IMR-90 (cell line): ENCODE results near the gene GMEB2. TPM values are rescaled to one million over a fixed set of nuclear protein-coding genes. Genes with fewer than 3 reads are reported as not detected.
"Not testable (repeated sequence)": the region's sequence is repeated elsewhere in the genome, so short reads cannot be mapped to it uniquely, and the experiment has no call there.

Source experiments
- ATAC-seq: fragments of 200-7000 bp; cut with Tn5 transposase; 2 replicates; pipeline ENCODE4 v1.9.1; 2020; ENCODE audit warnings: low read depth, mild to moderate bottlenecking, moderate library complexity
- BruUV-seq: library from RNA; stranded (reverse); fragments of 400-500 nt; replicated peaks from 2 replicates; lab custom pipeline; 2021; lab: Mats Ljungman, UMichigan
- CTCF ChIA-PET: fragments of 300-600 bp; formaldehyde crosslinking; extraction: SDS; loops from one replicate; lab custom pipeline; 2021; ENCODE audit warnings: antibody characterized with exemption; lab: Yijun Ruan, JAX
- POLR2A ChIA-PET: fragments of 300-600 bp; sonication (Branson Sonifier 250); formaldehyde crosslinking; loops from one replicate; lab custom pipeline; 2022; ENCODE audit warnings: antibody characterized with exemption; ENCODE audit not compliant: unreplicated experiment; lab: Charles Lee
- DNase-seq: peaks from one replicate; pipeline ENCODE4 v3.0.0; 2013
- H2AFZ ChIP-seq: replicated peaks from 2 replicates; pipeline ENCODE3; 2013; ENCODE audit warnings: low read length, mild to moderate bottlenecking; ENCODE audit not compliant: poor library complexity
- H2AK5ac ChIP-seq: 2 replicates; pipeline ENCODE4 v1.6.1; 2013; ENCODE audit warnings: low read depth, low read length, inconsistent platforms
- H2AK9ac ChIP-seq: replicated peaks from 2 replicates; pipeline ENCODE3; 2013; ENCODE audit warnings: mild to moderate bottlenecking, low read depth, low read length, moderate library complexity; ENCODE audit not compliant: poor library complexity
- H2BK120ac ChIP-seq: 2 replicates; pipeline ENCODE4 v1.6.1; 2013; ENCODE audit warnings: low read depth, low read length, inconsistent platforms
- H2BK15ac ChIP-seq: 3 replicates; pipeline ENCODE4 v1.6.1; 2013; ENCODE audit warnings: low read depth, low read length, inconsistent platforms
- H2BK20ac ChIP-seq: 2 replicates; pipeline ENCODE4 v1.6.1; 2013; ENCODE audit warnings: low read depth, mild to moderate bottlenecking, inconsistent platforms, low read length, moderate library complexity
- H2BK5ac ChIP-seq: 2 replicates; pipeline ENCODE4 v1.6.1; 2013; ENCODE audit warnings: mild to moderate bottlenecking, low read depth, low read length, inconsistent platforms; ENCODE audit not compliant: poor library complexity, severe bottlenecking
- H3K14ac ChIP-seq: replicated peaks from 2 replicates; pipeline ENCODE4 v1.6.1; 2013; ENCODE audit warnings: low read depth, low read length, inconsistent platforms
- H3K18ac ChIP-seq: 2 replicates; pipeline ENCODE4 v1.6.1; 2013; ENCODE audit warnings: low read depth, low read length, control low read depth
- H3K23ac ChIP-seq: 2 replicates; pipeline ENCODE4 v1.6.1; 2013; ENCODE audit warnings: low read depth, low read length, inconsistent platforms
- H3K27ac ChIP-seq: 2 replicates; pipeline ENCODE4 v1.5.1; 2013; ENCODE audit warnings: mild to moderate bottlenecking, control low read depth, low read length; ENCODE audit not compliant: insufficient read depth
- H3K27me3 ChIP-seq: 2 replicates; pipeline ENCODE4 v1.6.1; 2013; ENCODE audit warnings: low read length; ENCODE audit not compliant: control insufficient read depth, insufficient read depth
- H3K36me3 ChIP-seq: 2 replicates; pipeline ENCODE4 v1.6.1; 2013; ENCODE audit warnings: low read length, mixed read lengths; ENCODE audit not compliant: control insufficient read depth, insufficient read depth
- H3K4ac ChIP-seq: 2 replicates; pipeline ENCODE4 v1.6.1; 2013; ENCODE audit warnings: low read depth, low read length, inconsistent platforms
- H3K4me1 ChIP-seq: 2 replicates; pipeline ENCODE4 v1.6.1; 2013; ENCODE audit warnings: low read length, mixed read lengths; ENCODE audit not compliant: control insufficient read depth, insufficient read depth
- H3K4me2 ChIP-seq: 2 replicates; pipeline ENCODE4 v1.6.1; 2013; ENCODE audit warnings: low read depth, mild to moderate bottlenecking, control low read depth, low read length, moderate library complexity
- H3K4me3 ChIP-seq: 2 replicates; pipeline ENCODE4 v1.5.1; 2013; ENCODE audit warnings: low read depth, mild to moderate bottlenecking, control low read depth, low read length, moderate library complexity; ENCODE audit not compliant: insufficient read depth
- H3K56ac ChIP-seq: 2 replicates; pipeline ENCODE4 v1.6.1; 2013; ENCODE audit warnings: low read length, inconsistent platforms; ENCODE audit not compliant: insufficient read depth; ENCODE audit errors: extremely low read depth
- H3K79me1 ChIP-seq, 2 experiments: 2 replicates each; pipeline ENCODE4 v1.6.1; 2013; ENCODE audit warnings: low read length in 2 of 2, inconsistent platforms in 1 of 2, low read depth in 1 of 2
- H3K9ac ChIP-seq: 2 replicates; pipeline ENCODE4 v1.6.1; 2013; ENCODE audit warnings: low read depth, low read length, control low read depth
- H3K9me1 ChIP-seq: 2 replicates; pipeline ENCODE4 v1.6.1; 2013; ENCODE audit warnings: low read length, inconsistent platforms; ENCODE audit not compliant: insufficient read depth
- H3K9me3 ChIP-seq: 2 replicates; pipeline ENCODE4 v1.6.1; 2013; ENCODE audit warnings: low read length; ENCODE audit not compliant: control insufficient read depth, insufficient read depth
- H4K20me1 ChIP-seq: 2 replicates; pipeline ENCODE4 v1.6.1; 2013; ENCODE audit warnings: low read length, inconsistent platforms; ENCODE audit not compliant: insufficient read depth
- H4K5ac ChIP-seq: 2 replicates; pipeline ENCODE4 v1.6.1; 2013; ENCODE audit warnings: mild to moderate bottlenecking, low read depth, low read length, control low read depth
- H4K8ac ChIP-seq, 2 experiments: 2 replicates each; pipeline ENCODE4 v1.6.1; 2013; ENCODE audit warnings: low read depth in 2 of 2, low read length in 2 of 2, control low read depth in 1 of 2, inconsistent platforms in 1 of 2
- H4K91ac ChIP-seq: 2 replicates; pipeline ENCODE4 v1.6.1; 2013; ENCODE audit warnings: low read depth, low read length, inconsistent platforms; ENCODE audit not compliant: insufficient read depth
- WGBS, 2 experiments: methylation state at CpG; one replicate each; pipeline versions ENCODE4 v1.1.5 to v1.1.7; 2013; ENCODE audit warnings: missing lambda C conversion rate in 2 of 2; ENCODE audit not compliant: insufficient read length in 1 of 2; ENCODE audit errors: extremely low coverage in 2 of 2; 5-methylcytosine and 5-hydroxymethylcytosine counted together
- dilution Hi-C: fragments of 300-500 bp; cut with HindIII; formaldehyde crosslinking; loops from one replicate; pipeline ENCODE4 v1.14.3; 2018; ENCODE audit warnings: low sequenced_read_pairs; ENCODE audit not compliant: unreplicated experiment
- in situ Hi-C: fragments of 300-500 bp; cut with MboI; formaldehyde crosslinking; loops from 3 replicates; pipeline ENCODE4 v1.14.3; 2019; ENCODE audit warnings: low sequenced_read_pairs, inconsistent platforms, mixed read lengths
- intact Hi-C: fragments of 100-400 bp; cut with micrococcal nuclease; formaldehyde crosslinking; loops from 2 replicates; pipeline ENCODE4 v1.10.0; 2022
- polyA plus RNA-seq, 3 experiments: library from polyadenylated mRNA; depleted of rRNA; stranded (reverse); fragments of >200 nt; gene quantifications; 2 replicates each; pipeline ENCODE4 v1.2.3, GENCODE V29; 2012; ENCODE audit warnings: low replicate concordance in 1 of 3
- total RNA-seq: library from RNA; depleted of rRNA; stranded (reverse); fragments of >200 nt; gene quantifications from 2 replicates; pipeline ENCODE4 v1.2.3, GENCODE V29; 2012

GMEB2 gene
- total and polyA plus RNA-seq, 2 of the 4 experiments (the other 2 are of a cell fraction): 5.0 to 10.0 TPM

DNA sequence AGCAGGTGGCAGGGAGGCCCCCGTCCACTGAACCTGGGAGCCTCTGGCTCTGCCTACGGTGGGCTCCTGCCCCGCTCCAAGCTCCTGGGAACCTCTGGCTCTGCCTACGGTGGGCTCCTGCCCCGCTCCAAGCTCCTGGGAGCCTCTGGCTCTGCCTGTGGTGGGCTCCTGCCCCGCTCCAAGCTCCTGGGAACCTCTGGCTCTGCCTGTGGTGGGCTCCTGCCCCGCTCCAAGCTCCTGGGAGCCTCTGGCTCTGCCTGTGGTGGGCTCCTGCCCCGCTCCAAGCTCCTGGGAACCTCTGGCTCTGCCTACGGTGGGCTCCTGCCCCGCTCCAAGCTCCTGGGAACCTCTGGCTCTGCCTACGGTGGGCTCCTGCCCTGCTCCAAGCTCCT, 55.8 kb downstream of the GMEB2 start:
- ATAC-seq, H2BK5ac ChIP-seq, H4K20me1 ChIP-seq, POLR2A ChIA-PET, CTCF ChIA-PET, H3K9me3 ChIP-seq, H3K4me2 ChIP-seq, H4K8ac ChIP-seq, H2BK20ac ChIP-seq, H2AFZ ChIP-seq, dilution Hi-C loops, H3K4me3 ChIP-seq, intact Hi-C loops, H2AK5ac ChIP-seq, H3K9me1 ChIP-seq, H3K27ac ChIP-seq, H3K27me3 ChIP-seq, H4K5ac ChIP-seq, H3K9ac ChIP-seq, H2AK9ac ChIP-seq, H3K18ac ChIP-seq, H3K23ac ChIP-seq, DNase-seq, BruUV-seq, H2BK15ac ChIP-seq, H2BK120ac ChIP-seq, H4K91ac ChIP-seq, H3K14ac ChIP-seq, H3K56ac ChIP-seq, in situ Hi-C loops, H3K4ac ChIP-seq: not testable (repeated sequence)
- peaks cover 10% of the 10 kb centered on the region for H3K4me1 ChIP-seq
- no CpG with 5 or more reads among the region's 11 CpGs for WGBS, 2 experiments
- H3K36me3 ChIP-seq: peaks cover 19% of the 10 kb centered on the region
- H3K79me1 ChIP-seq: peaks cover 4 to 13% of the 10 kb centered on the region in 2 experiments
